SK-N-SH (cell line): ENCODE data around the gene LMTK2.

ENCODE experiments used
- CHD2 ChIP-seq: fragments of 150-350 bp; IDR thresholded peaks from 2 replicates; pipeline ENCODE4 v1.6.1; 2018; ENCODE audit warnings: low read length; ENCODE audit not compliant: partially characterized antibody
- CTCF ChIP-seq: fragments of 200-600 bp; sonication (generic); IDR thresholded peaks from 2 replicates; pipeline ENCODE4 v1.6.1; 2017; ENCODE audit warnings: antibody characterized with exemption, mild to moderate bottlenecking, moderate library complexity
- EP300 ChIP-seq, 2 experiments: IDR thresholded peaks; 2 replicates each; pipeline versions ENCODE4 v1.4.0 to v1.6.1; 2012; ENCODE audit warnings: borderline replicate concordance in 1 of 2, low read depth in 1 of 2, low read length in 1 of 2
- FOSL2 ChIP-seq: IDR thresholded peaks from 2 replicates; pipeline ENCODE4 v1.4.0; 2012; ENCODE audit warnings: low read depth, mild to moderate bottlenecking, moderate library complexity, borderline replicate concordance
- FOXM1 ChIP-seq: IDR thresholded peaks from 2 replicates; pipeline ENCODE4 v1.4.0; 2012; ENCODE audit warnings: low read depth, mild to moderate bottlenecking
- JUND ChIP-seq: IDR thresholded peaks from 2 replicates; pipeline ENCODE4 v1.4.0; 2012
- MAX ChIP-seq: IDR thresholded peaks from 2 replicates; pipeline ENCODE4 v1.4.0; 2012; ENCODE audit warnings: low read depth
- MXI1 ChIP-seq: IDR thresholded peaks from 2 replicates; pipeline ENCODE4 v1.6.1; 2012; ENCODE audit warnings: mild to moderate bottlenecking, low read depth, low read length, improper control_type of control experiment
- RXRA ChIP-seq: IDR thresholded peaks from 2 replicates; pipeline ENCODE4 v1.4.0; 2012; ENCODE audit warnings: low read depth, mild to moderate bottlenecking, borderline replicate concordance
- TAF1 ChIP-seq: IDR thresholded peaks from 2 replicates; pipeline ENCODE4 v1.6.1; 2012; ENCODE audit warnings: low read depth, mild to moderate bottlenecking, low read length, moderate library complexity, borderline replicate concordance
- TF ChIP-seq, protein P1 (sequence below): IDR thresholded peaks from 2 replicates; pipeline ENCODE4; 2012

DNA sequence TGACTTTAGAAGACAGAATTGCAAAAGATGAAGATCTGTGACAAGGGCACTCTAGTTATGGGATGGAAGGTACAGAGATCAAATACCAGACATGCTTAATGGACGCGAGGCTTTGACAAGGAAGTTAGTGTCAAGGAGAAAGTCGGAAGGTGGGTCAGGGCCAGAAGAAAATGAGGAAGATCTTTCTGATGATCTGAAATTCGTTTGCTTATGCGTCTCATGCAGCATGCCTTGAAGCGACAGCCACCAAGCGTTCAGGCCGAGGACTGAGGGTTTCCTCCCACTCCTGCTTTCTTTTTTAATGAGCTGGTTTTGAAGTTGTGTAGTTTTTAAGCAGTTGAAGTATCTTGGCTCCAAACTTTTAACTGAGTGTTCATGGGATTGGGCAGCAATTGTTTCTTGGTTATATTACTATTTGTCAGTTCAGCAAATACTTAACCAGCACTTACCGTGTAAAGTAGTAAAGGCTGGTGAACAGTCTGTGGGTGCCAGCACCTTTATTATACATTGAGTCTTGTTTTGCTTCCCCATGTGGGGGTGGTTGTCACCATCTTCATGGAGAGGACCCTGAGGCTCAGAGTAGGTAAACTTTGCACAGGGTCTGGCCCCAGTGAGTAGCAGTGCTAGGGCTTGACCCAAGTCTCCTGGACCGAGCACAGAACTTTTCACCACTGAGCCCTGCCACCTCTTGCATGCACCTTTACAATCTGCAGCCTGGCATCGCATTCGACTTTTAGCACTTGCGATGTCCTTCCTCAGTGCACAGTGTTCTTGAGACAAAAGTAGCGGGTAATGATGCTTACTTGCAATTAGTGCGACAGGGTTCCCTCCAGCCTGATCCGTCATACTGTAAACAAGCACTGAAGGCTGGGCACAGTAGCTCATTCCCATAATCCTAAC is 90.3 kb downstream of the LMTK2 start:
- no peak for TF ChIP-seq MAX
- no peak for TF ChIP-seq MXI1
- TF ChIP-seq JUND, result no peak
- TF ChIP-seq EP300 (IDR thresholded peaks at IDR 0.05; ENCODE audit: borderline replicate concordance in 1 of 2, low read depth in 1 of 2, low read length in 1 of 2), result no peak
- no peak for TF ChIP-seq FOSL2
- TF ChIP-seq, protein P1, sequence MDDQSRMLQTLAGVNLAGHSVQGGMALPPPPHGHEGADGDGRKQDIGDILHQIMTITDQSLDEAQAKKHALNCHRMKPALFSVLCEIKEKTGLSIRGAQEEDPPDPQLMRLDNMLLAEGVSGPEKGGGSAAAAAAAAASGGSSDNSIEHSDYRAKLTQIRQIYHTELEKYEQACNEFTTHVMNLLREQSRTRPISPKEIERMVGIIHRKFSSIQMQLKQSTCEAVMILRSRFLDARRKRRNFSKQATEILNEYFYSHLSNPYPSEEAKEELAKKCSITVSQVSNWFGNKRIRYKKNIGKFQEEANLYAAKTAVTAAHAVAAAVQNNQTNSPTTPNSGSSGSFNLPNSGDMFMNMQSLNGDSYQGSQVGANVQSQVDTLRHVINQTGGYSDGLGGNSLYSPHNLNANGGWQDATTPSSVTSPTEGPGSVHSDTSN, result no peak
- TF ChIP-seq CTCF, result no peak
- TF ChIP-seq CHD2, result no peak
- TF ChIP-seq RXRA, result no peak
- TF ChIP-seq FOXM1, result no peak
- no peak for TF ChIP-seq TAF1
